ENCODE results near the gene SLC7A7. TPM values are rescaled to one million over a fixed set of nuclear protein-coding genes. Genes with fewer than 3 reads are reported as not detected.

Gene SLC7A7
- total and polyA plus RNA-seq, 2 of the 13 experiments (the other 11 are each of a cell fraction or from before 2014, with no cell fraction given), result 0.13 to 0.63 TPM

DNA sequence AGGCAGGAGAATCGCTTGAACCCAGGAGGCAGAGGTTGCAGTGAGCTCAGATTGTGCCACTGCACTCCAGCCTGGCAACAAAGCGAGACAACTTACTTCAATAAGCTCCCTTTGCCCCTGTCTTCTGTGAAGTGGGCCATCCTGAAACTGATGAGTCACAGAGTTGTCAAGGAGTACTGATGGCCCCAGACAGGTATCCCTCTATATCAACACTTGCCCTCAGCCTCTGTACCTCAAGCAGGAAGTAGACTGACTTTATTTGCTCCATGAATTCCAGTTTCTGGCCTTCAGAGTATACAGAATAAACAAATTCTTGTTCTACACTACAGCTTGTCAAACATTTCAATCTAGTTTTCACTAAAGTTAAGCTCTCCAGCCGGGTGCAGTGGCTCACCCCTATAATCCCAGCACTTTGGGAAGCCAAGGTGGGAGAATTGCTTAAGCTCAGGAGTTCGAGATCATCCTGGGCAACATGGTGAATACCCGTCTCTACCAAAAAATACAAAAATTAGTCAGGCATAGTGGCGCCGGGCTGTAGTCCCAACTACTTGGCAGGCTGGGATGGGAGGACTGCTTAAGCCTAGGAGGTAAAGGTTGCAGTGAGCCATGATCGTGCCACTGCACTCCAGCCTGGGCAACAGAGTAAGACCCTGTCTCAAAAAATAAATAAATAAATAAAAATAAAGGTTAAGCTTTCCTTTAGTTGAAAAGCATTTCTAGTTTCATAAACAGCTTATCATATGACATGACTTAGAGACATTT is 39.9 kb upstream of the SLC7A7 start (continued):
- TF ChIP-seq, protein P1, sequence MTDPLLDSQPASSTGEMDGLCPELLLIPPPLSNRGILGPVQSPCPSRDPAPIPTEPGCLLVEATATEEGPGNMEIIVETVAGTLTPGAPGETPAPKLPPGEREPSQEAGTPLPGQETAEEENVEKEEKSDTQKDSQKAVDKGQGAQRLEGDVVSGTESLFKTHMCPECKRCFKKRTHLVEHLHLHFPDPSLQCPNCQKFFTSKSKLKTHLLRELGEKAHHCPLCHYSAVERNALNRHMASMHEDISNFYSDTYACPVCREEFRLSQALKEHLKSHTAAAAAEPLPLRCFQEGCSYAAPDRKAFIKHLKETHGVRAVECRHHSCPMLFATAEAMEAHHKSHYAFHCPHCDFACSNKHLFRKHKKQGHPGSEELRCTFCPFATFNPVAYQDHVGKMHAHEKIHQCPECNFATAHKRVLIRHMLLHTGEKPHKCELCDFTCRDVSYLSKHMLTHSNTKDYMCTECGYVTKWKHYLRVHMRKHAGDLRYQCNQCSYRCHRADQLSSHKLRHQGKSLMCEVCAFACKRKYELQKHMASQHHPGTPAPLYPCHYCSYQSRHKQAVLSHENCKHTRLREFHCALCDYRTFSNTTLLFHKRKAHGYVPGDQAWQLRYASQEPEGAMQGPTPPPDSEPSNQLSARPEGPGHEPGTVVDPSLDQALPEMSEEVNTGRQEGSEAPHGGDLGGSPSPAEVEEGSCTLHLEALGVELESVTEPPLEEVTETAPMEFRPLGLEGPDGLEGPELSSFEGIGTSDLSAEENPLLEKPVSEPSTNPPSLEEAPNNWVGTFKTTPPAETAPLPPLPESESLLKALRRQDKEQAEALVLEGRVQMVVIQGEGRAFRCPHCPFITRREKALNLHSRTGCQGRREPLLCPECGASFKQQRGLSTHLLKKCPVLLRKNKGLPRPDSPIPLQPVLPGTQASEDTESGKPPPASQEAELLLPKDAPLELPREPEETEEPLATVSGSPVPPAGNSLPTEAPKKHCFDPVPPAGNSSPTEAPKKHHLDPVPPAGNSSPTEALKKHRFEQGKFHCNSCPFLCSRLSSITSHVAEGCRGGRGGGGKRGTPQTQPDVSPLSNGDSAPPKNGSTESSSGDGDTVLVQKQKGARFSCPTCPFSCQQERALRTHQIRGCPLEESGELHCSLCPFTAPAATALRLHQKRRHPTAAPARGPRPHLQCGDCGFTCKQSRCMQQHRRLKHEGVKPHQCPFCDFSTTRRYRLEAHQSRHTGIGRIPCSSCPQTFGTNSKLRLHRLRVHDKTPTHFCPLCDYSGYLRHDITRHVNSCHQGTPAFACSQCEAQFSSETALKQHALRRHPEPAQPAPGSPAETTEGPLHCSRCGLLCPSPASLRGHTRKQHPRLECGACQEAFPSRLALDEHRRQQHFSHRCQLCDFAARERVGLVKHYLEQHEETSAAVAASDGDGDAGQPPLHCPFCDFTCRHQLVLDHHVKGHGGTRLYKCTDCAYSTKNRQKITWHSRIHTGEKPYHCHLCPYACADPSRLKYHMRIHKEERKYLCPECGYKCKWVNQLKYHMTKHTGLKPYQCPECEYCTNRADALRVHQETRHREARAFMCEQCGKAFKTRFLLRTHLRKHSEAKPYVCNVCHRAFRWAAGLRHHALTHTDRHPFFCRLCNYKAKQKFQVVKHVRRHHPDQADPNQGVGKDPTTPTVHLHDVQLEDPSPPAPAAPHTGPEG (CRISPR knock-in tag; IDR thresholded peaks at IDR 0.05), result 0 out of 2 replicates have a peak, but pooled peaks have one; percentile 34
- TF ChIP-seq ZNF614 (CRISPR knock-in tag; IDR thresholded peaks at IDR 0.05; ENCODE audit: borderline replicate concordance) (0 out of 2 replicates have a peak, but pooled peaks have one; percentile 28), POLR2G (IDR thresholded peaks at IDR 0.05; ENCODE audit: low read depth, low read length) (no peak), ZNF367 (CRISPR knock-in tag; IDR thresholded peaks at IDR 0.05; ENCODE audit: borderline replicate concordance) (no peak), PLRG1 (conservative IDR thresholded peaks at IDR 0.05) (no peak), ZSCAN12 (CRISPR knock-in tag; IDR thresholded peaks at IDR 0.05) (no peak), ZNF350 (CRISPR knock-in tag; IDR thresholded peaks at IDR 0.05; ENCODE audit: borderline replicate concordance, low read depth) (peak; percentile 55; the same call in 1 of the 2 replicates), ZNF230 (CRISPR knock-in tag; IDR thresholded peaks at IDR 0.05) (0 out of 2 replicates have a peak, but pooled peaks have one; percentile 21), NR2F6 (IDR thresholded peaks at IDR 0.05) (no peak), NR2F6 (CRISPR knock-in tag; IDR thresholded peaks at IDR 0.05) (peak; percentile 29; the same call in 1 of the 2 replicates), ELF1 (CRISPR knock-in tag; IDR thresholded peaks at IDR 0.05) (peak; percentile 15; the same call in 1 of the 2 replicates), SAP130 (CRISPR knock-in tag; IDR thresholded peaks at IDR 0.05; ENCODE audit: low read depth) (peak; percentile 74), SNAI1 (CRISPR knock-in tag; IDR thresholded peaks at IDR 0.05; ENCODE audit: borderline replicate concordance) (no peak), ZNF766 (CRISPR knock-in tag; IDR thresholded peaks at IDR 0.05; ENCODE audit: borderline replicate concordance) (peak; percentile 40; the same call in 1 of the 2 replicates)
- TF ChIP-seq, protein P2, sequence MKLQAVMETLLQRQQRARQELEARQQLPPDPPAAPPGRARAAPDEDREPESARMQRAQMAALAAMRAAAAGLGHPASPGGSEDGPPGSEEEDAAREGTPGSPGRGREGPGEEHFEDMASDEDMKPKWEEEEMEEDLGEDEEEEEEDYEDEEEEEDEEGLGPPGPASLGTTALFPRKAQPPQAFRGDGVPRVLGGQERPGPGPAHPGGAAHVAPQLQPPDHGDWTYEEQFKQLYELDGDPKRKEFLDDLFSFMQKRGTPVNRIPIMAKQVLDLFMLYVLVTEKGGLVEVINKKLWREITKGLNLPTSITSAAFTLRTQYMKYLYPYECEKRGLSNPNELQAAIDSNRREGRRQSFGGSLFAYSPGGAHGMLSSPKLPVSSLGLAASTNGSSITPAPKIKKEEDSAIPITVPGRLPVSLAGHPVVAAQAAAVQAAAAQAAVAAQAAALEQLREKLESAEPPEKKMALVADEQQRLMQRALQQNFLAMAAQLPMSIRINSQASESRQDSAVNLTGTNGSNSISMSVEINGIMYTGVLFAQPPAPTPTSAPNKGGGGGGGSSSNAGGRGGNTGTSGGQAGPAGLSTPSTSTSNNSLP (IDR thresholded peaks at IDR 0.05; ENCODE audit: low read depth, low read length), result peak; percentile 59; the same call in 1 of the 2 replicates
- TF ChIP-seq, protein P3, sequence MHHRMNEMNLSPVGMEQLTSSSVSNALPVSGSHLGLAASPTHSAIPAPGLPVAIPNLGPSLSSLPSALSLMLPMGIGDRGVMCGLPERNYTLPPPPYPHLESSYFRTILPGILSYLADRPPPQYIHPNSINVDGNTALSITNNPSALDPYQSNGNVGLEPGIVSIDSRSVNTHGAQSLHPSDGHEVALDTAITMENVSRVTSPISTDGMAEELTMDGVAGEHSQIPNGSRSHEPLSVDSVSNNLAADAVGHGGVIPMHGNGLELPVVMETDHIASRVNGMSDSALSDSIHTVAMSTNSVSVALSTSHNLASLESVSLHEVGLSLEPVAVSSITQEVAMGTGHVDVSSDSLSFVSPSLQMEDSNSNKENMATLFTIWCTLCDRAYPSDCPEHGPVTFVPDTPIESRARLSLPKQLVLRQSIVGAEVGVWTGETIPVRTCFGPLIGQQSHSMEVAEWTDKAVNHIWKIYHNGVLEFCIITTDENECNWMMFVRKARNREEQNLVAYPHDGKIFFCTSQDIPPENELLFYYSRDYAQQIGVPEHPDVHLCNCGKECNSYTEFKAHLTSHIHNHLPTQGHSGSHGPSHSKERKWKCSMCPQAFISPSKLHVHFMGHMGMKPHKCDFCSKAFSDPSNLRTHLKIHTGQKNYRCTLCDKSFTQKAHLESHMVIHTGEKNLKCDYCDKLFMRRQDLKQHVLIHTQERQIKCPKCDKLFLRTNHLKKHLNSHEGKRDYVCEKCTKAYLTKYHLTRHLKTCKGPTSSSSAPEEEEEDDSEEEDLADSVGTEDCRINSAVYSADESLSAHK (CRISPR knock-in tag; IDR thresholded peaks at IDR 0.05; ENCODE audit: borderline replicate concordance), result no peak
- TF ChIP-seq, protein P4, sequence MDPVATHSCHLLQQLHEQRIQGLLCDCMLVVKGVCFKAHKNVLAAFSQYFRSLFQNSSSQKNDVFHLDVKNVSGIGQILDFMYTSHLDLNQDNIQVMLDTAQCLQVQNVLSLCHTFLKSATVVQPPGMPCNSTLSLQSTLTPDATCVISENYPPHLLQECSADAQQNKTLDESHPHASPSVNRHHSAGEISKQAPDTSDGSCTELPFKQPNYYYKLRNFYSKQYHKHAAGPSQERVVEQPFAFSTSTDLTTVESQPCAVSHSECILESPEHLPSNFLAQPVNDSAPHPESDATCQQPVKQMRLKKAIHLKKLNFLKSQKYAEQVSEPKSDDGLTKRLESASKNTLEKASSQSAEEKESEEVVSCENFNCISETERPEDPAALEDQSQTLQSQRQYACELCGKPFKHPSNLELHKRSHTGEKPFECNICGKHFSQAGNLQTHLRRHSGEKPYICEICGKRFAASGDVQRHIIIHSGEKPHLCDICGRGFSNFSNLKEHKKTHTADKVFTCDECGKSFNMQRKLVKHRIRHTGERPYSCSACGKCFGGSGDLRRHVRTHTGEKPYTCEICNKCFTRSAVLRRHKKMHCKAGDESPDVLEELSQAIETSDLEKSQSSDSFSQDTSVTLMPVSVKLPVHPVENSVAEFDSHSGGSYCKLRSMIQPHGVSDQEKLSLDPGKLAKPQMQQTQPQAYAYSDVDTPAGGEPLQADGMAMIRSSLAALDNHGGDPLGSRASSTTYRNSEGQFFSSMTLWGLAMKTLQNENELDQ (CRISPR knock-in tag; IDR thresholded peaks at IDR 0.05; ENCODE audit: borderline replicate concordance), result no peak

Data from HepG2 (cell line).